ACC112 (cell line): ENCODE results near the gene ZNF292.

Experiments
- H2AFZ ChIP-seq: fragments of 200-600 bp; sonication (generic); one replicate; pipeline ENCODE4 v1.6.0; 2017; ENCODE audit warnings: antibody characterized with exemption, low read length; ENCODE audit not compliant: unreplicated experiment
- H3K27ac ChIP-seq: fragments of 200-600 bp; sonication (generic); 2 replicates; pipeline ENCODE4 v1.5.1; 2014; ENCODE audit warnings: low read depth, mild to moderate bottlenecking, antibody characterized with exemption, low read length, moderate library complexity
- H3K27me3 ChIP-seq: fragments of 200-600 bp; sonication (generic); 2 replicates; pipeline ENCODE4 v1.6.1; 2014; ENCODE audit warnings: mild to moderate bottlenecking, antibody characterized with exemption, low read length, moderate library complexity, mixed read lengths; ENCODE audit not compliant: insufficient read depth
- H3K36me3 ChIP-seq: fragments of 200-600 bp; sonication (generic); 2 replicates; pipeline ENCODE4 v1.6.1; 2016; ENCODE audit warnings: mild to moderate bottlenecking, antibody characterized with exemption, low read length, moderate library complexity, mixed read lengths; ENCODE audit not compliant: insufficient read depth
- H3K4me1 ChIP-seq: fragments of 200-600 bp; sonication (generic); one replicate; pipeline ENCODE4 v1.6.1; 2016; ENCODE audit warnings: low read length, mixed read lengths; ENCODE audit not compliant: insufficient read depth, unreplicated experiment, control insufficient read depth
- H3K4me3 ChIP-seq: fragments of 200-600 bp; sonication (generic); 2 replicates; pipeline ENCODE4 v1.5.1; 2014; ENCODE audit warnings: mild to moderate bottlenecking, low read depth, low read length
- H3K79me2 ChIP-seq: fragments of 200-600 bp; sonication (generic); one replicate; pipeline ENCODE4 v1.6.0; 2016; ENCODE audit warnings: low read length; ENCODE audit not compliant: control insufficient read depth, unreplicated experiment, insufficient read depth

The ZNF292 gene

GRCh38 chr6:87154993-87155841, at the start of gene ZNF292:
Gene ZNF292, plus strand, starts transcription at chr6:87155565. Its CDS starts 27 bp downstream, at chr6:87155592.
- no peaks in the 10 kb centered on the region for H3K27me3 ChIP-seq
- H2AFZ ChIP-seq, result peak within 1 kb of the TSS; percentile 85
- no peaks in the 10 kb centered on the region for H3K36me3 ChIP-seq
- peaks cover 65% of the 10 kb centered on the region for H3K79me2 ChIP-seq
- peaks cover 15% of the 10 kb centered on the region for H3K4me1 ChIP-seq
- peak within 1 kb of the TSS; percentile 84 for H3K4me3 ChIP-seq
- H3K27ac ChIP-seq, result peak within 1 kb of the TSS; percentile 83

DNA sequence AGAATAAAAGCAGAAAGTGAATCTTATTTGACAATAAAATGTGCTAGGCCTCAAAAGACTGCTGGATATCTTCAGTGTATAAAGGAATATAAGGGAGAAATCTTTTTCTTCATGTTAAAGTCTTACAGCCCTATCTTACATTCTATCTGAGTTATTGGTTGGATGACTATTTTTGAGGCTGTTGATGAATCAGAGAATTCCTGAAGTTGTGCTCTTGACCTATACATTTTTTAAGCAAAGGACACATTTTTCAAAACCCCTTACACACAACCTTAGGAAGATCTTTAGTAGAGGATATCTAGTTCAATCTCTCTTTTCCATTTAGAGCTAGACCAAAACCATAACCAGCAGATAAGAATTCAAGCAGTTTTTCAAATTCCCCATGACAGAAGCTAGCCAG, 49.5 kb upstream of the ZNF292 start:
- H3K79me2 ChIP-seq, result no peaks in the 10 kb centered on the region
- peaks cover 3% of the 10 kb centered on the region for H3K4me1 ChIP-seq
- H2AFZ ChIP-seq, result no peak overlapping the region
- no peak overlapping the region for H3K4me3 ChIP-seq
- no peaks in the 10 kb centered on the region for H3K27me3 ChIP-seq
- no peak overlapping the region for H3K27ac ChIP-seq
- H3K36me3 ChIP-seq, result no peaks in the 10 kb centered on the region

DNA sequence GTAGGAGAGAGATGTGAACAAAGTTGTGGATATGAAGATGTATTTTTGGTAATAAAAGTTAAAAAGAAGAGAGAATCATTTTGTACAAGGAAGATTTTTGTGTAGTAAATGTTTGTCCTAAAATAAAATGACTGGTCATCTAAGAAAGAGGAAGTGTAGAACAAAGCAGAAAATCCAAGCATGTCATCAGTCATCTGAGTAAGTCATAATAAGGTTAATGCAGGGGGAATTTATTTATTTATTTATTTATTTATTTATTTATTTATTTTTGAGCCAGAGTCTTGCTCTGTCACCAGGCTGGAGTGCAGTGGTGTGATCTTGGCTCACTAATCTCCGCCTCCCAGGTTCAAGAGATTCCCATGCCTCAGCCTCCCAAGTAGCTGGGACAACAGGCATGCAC, 44.7 kb upstream of the ZNF292 start:
- Histone ChIP-seq H3K4me3 (no peak overlapping the region), H2AFZ (no peak overlapping the region), H3K4me1 (peaks cover 3% of the 10 kb centered on the region), H3K36me3 (no peaks in the 10 kb centered on the region), H3K27me3 (no peaks in the 10 kb centered on the region), H3K27ac (no peak overlapping the region), H3K79me2 (no peaks in the 10 kb centered on the region)

GRCh38 chr6:87115402-87116135, 39.8 kb upstream of the ZNF292 start:
- H3K27me3 ChIP-seq, result no peaks in the 10 kb centered on the region; the same call in 1 of the 2 replicates
- no peak overlapping the region for H3K4me3 ChIP-seq
- no peaks in the 10 kb centered on the region for H3K36me3 ChIP-seq
- H3K27ac ChIP-seq, result no peak overlapping the region
- H3K79me2 ChIP-seq, result no peaks in the 10 kb centered on the region
- no peak overlapping the region for H2AFZ ChIP-seq
- no peaks in the 10 kb centered on the region for H3K4me1 ChIP-seq

DNA sequence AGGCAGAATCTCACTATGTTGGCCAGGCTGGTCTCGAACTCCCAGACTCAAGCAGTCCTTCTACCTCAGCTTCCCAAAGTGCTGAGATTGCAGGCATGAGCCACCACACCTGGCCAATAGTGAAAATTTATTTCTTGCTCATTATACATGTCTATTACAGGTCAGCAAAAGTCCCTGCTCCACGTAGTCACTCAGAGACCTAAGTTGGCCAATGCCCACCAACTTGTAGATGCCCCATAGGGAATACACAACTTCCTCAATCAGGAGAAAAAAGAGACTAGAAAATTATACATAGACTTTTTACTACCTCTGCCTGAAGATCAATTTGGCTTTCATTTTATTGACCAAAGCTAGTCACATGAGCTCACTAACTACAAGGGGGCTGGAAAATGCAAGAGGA, 38.4 kb upstream of the ZNF292 start:
- no peaks in the 10 kb centered on the region for H3K4me1 ChIP-seq
- H3K27ac ChIP-seq, result no peak overlapping the region
- no peaks in the 10 kb centered on the region for H3K79me2 ChIP-seq
- peaks cover 3% of the 10 kb centered on the region; the same call in 1 of the 2 replicates for H3K27me3 ChIP-seq
- no peak overlapping the region for H2AFZ ChIP-seq
- H3K36me3 ChIP-seq, result no peaks in the 10 kb centered on the region
- no peak overlapping the region for H3K4me3 ChIP-seq

DNA sequence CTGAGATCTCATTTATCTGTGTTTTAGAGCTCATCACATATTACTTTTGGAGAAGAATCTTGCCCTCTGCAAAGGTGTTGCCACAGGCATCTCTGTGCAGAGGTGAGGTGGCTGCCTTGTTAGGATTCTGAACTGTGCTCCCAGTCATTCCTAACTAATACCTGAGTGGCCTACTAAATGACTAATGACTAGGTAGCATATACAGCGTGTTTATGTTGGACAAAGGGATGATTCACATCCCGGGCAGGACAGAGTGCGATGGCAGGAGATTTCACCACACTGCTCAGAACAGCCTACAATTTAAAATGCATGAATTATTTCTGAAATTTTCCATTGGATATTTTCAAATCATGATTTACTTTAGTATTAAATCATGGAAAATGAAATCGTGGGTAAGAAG, 37.3 kb upstream of the ZNF292 start:
- Histone ChIP-seq H3K36me3 (no peaks in the 10 kb centered on the region), H2AFZ (no peak overlapping the region), H3K4me3 (no peak overlapping the region), H3K79me2 (no peaks in the 10 kb centered on the region), H3K27me3 (peaks cover 15% of the 10 kb centered on the region; the same call in 1 of the 2 replicates), H3K4me1 (no peaks in the 10 kb centered on the region), H3K27ac (no peak overlapping the region)

DNA sequence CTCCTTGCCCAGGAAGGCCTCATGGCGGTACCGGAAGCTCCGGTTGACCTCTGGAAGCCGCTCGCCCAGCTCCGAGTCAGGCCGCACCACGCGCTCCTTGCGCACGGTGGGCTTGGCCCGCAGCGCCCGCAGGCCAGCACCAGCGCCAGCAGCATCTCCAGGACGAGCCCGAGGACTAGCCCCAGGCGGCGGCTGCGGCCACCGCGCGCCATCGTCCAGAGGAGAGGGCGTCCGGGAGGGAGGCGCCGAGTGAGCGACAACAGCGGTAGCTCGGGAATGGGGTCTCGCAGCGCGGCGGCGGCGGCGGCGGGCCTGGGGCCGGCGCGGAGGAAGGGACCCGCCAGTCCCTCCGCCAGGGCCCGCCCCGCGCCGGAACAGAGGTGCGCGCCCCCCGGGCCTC, 32.9 kb upstream of the ZNF292 start:
- H2AFZ ChIP-seq, result no peak overlapping the region
- no peaks in the 10 kb centered on the region for H3K4me1 ChIP-seq
- peaks cover 27% of the 10 kb centered on the region for H3K27me3 ChIP-seq
- no peak overlapping the region for H3K4me3 ChIP-seq
- no peaks in the 10 kb centered on the region for H3K79me2 ChIP-seq
- no peak overlapping the region for H3K27ac ChIP-seq
- no peaks in the 10 kb centered on the region for H3K36me3 ChIP-seq

GRCh38 chr6:87124074-87124473, 31.3 kb upstream of the ZNF292 start:
- Histone ChIP-seq H3K4me1 (no peaks in the 10 kb centered on the region), H3K36me3 (no peaks in the 10 kb centered on the region), H3K4me3 (no peak overlapping the region), H2AFZ (no peak overlapping the region), H3K79me2 (no peaks in the 10 kb centered on the region), H3K27me3 (peaks cover 27% of the 10 kb centered on the region), H3K27ac (no peak overlapping the region)

GRCh38 chr6:87126501-87126900, 28.9 kb upstream of the ZNF292 start:
- Histone ChIP-seq H3K79me2 (no peaks in the 10 kb centered on the region), H3K27me3 (peaks cover 27% of the 10 kb centered on the region), H3K4me1 (no peaks in the 10 kb centered on the region), H3K27ac (no peak overlapping the region), H2AFZ (no peak overlapping the region), H3K4me3 (no peak overlapping the region), H3K36me3 (no peaks in the 10 kb centered on the region)

GRCh38 chr6:87127737-87128136, 27.6 kb upstream of the ZNF292 start:
- no peaks in the 10 kb centered on the region for H3K79me2 ChIP-seq
- H3K27me3 ChIP-seq, result peaks cover 16% of the 10 kb centered on the region
- H3K36me3 ChIP-seq, result no peaks in the 10 kb centered on the region
- no peak overlapping the region for H3K27ac ChIP-seq
- H3K4me1 ChIP-seq, result no peaks in the 10 kb centered on the region
- no peak overlapping the region for H2AFZ ChIP-seq
- no peak overlapping the region for H3K4me3 ChIP-seq

- Histone ChIP-seq H3K27me3 (peaks cover 5% of the 10 kb centered on the region; the same call in 1 of the 2 replicates), H3K36me3 (no peaks in the 10 kb centered on the region), H3K79me2 (no peaks in the 10 kb centered on the region), H3K4me1 (no peaks in the 10 kb centered on the region), H2AFZ (no peak overlapping the region), H3K4me3 (no peak overlapping the region), H3K27ac (no peak overlapping the region)
Measured at GRCh38 chr6:87136963-87137362, 18.4 kb upstream of the ZNF292 start.
